Stimulated activated CD8-positive, alpha-beta memory T cell treated with anti-CD3 and anti-CD28 coated beads, Interleukin-2, amount 100 ng/mL, for 1 hour (primary cell): ENCODE data around the gene NME1.

Experiments
- DNase-seq, 2 donors: peaks; one replicate each; pipeline ENCODE4 v3.0.0-alpha.2; 2020; ENCODE audit warnings: low read depth in 2 of 2

The NME1 gene

GRCh38 chr17:51189162-51189561 lies 35.8 kb downstream of the NME1 start:
- DNase-seq, result no peak

- no peak for DNase-seq
Measured at GRCh38 chr17:51189628-51190027, 36.3 kb downstream of the NME1 start.

DNA sequence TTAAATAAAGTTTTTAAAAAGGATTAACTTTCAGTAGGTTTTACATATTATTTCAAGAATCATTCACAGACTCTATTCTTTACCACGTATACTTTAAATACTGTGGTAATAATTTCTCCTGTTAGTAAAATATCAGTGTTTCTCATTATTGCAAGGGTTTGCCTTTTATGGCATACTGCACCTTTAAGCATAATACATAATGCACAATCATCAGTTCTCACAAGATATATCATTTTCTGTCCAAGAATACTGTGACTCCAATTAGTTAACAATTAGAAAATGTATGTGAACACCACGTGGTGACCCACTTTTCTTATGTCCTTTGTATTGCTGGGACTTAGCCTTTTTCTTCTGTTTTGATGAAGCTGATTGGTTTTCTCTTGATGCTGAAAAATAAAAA lies 38.5 kb downstream of the NME1 start:
- no peak for DNase-seq

DNA sequence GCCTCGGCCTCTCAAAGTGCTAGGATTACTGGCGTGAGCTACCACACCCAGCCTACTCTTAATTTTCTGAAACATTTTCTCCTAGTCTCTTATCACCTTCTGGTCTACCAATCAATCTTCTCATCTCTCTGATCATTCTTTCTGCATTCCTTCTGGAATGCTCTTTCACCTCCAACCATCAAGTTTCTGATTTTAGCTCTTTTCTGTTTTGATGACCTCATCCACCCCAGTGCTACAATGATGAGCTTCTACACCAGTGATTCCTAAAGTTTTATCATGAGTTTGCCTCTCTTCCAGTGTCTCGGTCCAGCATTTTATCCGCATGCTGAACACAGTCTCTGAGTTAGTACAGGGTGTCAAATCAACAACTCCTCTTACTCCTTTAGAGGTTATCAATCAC lies 44.4 kb downstream of the NME1 start:
- no peak for DNase-seq

GRCh38 chr17:51200295-51200694 lies 46.9 kb downstream of the NME1 start:
- DNase-seq, result no peak

DNA sequence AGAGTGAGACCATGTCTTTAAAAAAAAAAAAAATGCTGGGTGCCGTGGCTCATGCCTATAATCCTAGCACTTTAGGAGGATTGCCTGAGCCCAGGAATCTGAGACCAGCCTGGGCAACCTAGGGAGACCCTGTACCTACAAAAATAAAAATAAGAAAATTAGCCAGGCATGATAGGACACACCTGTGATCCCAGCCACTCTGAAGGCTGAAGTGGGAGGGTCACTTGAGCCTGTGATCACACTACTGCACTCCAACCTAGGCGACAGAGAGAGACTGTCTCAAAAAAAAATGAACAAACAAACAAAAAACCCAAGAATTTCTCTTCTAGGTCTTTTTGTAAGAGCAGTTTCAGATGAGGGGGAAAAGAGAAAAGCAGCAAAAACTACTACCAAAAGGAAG lies 47.5 kb downstream of the NME1 start:
- DNase-seq, result no peak

GRCh38 chr17:51203838-51204237 lies 50.5 kb downstream of the NME1 start:
- no peak for DNase-seq
